Measurements from ENCODE around the gene PIH1D1. TPM values are rescaled to one million over a fixed set of nuclear protein-coding genes. Genes with fewer than 3 reads are reported as not detected.

The PIH1D1 gene
- 10 to 100 TPM; 62.9 to 74.1 TPM for total RNA-seq
- long read RNA-seq, transcript PIH1D1-201 (9 exons, 1,192 nt) = major isoform, 35 of 51 reads
- long read RNA-seq, partial matches to known transcripts = 2 of 51 reads
- long read RNA-seq, other reads (novel, unspliced or antisense) = 13 of 51 reads

DNA sequence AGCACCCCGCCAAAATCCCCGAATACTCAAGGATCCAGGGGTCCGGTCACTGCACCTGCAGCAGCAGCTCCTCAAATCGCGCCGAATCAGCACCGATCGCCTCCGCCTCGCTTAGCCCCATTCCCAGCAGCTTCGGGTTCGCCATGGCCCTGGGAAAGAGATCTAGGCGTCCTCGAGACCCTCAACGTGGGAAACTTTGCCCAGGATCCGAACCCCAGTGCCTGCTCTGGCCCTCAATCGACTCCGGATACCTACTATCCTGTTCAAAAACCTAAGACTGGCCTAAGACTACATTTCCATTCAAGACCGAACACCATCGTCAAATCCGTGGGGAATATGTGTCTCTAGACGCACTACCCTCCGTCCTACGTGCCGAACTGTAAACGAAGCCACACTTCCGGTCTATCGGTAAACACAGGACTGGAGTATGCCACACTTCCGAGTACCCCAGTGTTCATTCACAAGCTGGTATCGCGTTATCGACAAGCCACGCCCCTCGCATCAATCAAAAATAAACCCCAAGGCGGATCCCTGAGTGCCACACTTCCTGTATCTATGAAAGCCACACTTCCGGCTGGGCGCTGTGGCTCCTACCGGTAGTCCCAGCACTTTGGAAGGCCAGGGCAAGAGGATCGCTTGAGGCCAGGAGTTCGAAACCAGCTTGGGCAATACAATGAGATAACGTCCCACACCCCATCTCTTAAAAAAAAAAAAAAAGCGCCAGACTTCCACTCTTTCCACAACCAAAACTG, at the start of gene PIH1D1:
PIH1D1 (minus strand) TSS at position 385 of the 752 bp plus-strand sequence; CDS start at position 145, 240 bp downstream.
- ATAC-seq = peak; percentile 77
- peak; percentile 98 for DNase-seq
- intact Hi-C loops (cut with DNase I, micrococcal nuclease) = no loop called here

DNA sequence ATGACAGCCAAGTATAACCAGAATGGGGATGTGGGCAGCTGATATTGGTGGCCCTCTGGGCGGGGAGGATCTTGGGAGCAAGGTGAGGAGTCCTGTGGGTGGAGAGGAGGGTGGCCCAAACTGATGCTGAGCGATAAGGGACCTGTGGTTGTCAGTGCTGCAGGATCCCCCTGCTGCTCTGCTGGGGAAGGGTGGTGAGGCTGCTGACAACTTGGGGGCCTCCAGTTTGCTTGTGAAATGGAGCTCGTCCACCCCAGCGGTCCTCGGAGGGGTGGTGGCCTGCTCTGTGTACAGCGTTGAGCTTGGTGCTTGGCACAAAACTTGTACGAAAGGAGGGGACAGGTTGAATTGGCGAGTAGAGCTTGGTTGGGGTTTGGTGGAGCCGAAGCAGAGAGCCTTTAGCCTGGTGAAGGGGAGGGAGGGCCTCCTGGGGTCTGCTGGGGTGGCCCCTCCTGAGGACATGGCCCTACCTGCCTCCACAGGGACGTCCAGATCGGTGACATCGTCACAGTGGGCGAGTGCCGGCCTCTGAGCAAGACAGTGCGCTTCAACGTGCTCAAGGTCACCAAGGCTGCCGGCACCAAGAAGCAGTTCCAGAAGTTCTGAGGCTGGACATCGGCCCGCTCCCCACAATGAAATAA, 47.5 kb upstream of the PIH1D1 start:
- ATAC-seq (no peak), DNase-seq (no peak)
- intact Hi-C loops (cut with DNase I, micrococcal nuclease) = no loop called here

DNA sequence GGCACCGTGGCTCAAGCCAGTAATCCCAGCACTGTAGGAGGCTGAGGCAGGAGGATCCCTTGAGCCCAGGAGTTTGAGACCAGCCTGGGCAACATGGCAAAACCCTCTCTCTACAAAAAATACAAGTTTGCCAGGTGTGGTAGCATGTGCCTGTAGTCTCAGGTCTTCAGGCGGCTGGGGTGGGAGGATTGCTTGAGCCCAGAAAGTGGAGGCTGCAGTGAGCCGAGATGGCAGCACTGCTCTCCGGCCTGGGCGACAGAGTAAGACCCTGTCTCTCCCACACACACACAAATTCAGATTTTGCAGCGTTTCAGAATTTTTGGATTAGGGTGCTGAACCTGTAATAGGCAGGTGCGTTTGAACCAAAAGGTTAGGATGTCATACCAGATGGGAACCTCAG, 46.9 kb upstream of the PIH1D1 start:
- ATAC-seq (no peak), DNase-seq (no peak)
- intact Hi-C loops (cut with DNase I, micrococcal nuclease) = no loop called here

DNA sequence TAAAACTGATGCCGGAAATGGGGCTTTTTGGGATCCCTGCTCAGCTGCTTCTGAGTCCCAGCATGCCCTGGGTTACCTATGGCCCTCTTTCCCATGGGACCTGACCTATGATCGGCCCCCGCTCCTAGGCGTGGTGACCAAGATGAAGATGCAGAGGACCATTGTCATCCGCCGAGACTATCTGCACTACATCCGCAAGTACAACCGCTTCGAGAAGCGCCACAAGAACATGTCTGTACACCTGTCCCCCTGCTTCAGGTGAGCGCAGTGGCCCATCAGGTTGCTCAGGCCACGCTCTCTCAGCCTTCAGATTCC, 46.1 kb upstream of the PIH1D1 start:
- no peak for DNase-seq
- intact Hi-C loops (cut with DNase I, micrococcal nuclease) = no loop called here
- ATAC-seq = no peak

DNA sequence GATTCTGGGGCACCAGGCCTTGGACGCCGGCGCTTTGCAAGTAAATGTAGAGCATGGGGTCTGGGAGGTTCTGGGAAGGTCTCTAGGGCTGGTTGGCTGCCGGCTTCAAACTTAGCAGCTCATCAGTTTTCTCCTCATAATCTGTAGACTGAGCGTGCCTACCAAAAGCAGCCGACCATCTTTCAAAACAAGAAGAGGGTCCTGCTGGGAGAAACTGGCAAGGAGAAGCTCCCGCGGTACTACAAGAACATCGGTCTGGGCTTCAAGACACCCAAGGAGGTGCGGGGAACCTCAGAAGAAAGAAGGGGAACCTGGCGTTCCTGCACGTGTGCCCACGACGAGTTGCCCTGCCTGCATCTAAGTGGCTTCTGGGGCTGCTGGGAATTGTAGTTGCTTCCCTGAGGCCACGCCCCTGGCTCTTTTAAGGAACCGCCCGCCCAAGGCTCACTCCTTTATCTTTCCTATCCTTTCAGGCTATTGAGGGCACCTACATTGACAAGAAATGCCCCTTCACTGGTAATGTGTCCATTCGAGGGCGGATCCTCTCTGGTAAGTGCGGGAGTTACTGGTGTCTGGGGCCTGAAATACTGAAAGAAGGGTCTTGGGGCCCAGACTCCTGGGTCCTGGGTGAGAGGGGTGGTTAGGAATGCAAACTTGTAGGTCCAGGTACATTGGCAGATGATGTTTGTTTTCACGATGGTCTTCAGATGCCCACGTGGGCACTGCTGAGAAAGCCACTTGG, 45.6 kb upstream of the PIH1D1 start:
- intact Hi-C loops (cut with DNase I, micrococcal nuclease) = no loop called here
- DNase-seq = peak; percentile 83 to 87
- peak; percentile 34 for ATAC-seq

DNA sequence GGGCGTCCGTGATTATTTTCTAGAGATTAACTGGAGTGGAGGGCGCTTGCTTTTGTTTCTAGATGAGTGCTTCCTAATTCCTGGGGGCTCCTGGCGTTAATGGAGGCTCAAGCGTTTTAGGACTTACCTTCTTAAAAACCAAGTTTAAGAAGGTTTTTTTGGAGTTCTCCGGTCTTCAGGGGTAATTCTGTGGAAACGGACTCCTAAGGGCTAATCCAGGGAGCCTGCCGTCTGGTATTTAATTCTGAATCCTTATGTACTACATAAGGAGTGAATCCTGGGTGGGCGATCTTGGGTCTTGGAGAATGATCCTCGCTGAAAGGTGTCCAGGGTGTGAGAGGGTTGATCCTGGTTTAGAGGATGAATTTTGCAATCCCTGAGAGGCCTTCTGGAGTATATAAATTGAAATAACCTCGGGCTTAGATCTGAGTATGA, 45.0 kb upstream of the PIH1D1 start:
- DNase-seq (no peak), ATAC-seq (no peak)
- intact Hi-C loops (cut with DNase I, micrococcal nuclease) = no loop called here

DNA sequence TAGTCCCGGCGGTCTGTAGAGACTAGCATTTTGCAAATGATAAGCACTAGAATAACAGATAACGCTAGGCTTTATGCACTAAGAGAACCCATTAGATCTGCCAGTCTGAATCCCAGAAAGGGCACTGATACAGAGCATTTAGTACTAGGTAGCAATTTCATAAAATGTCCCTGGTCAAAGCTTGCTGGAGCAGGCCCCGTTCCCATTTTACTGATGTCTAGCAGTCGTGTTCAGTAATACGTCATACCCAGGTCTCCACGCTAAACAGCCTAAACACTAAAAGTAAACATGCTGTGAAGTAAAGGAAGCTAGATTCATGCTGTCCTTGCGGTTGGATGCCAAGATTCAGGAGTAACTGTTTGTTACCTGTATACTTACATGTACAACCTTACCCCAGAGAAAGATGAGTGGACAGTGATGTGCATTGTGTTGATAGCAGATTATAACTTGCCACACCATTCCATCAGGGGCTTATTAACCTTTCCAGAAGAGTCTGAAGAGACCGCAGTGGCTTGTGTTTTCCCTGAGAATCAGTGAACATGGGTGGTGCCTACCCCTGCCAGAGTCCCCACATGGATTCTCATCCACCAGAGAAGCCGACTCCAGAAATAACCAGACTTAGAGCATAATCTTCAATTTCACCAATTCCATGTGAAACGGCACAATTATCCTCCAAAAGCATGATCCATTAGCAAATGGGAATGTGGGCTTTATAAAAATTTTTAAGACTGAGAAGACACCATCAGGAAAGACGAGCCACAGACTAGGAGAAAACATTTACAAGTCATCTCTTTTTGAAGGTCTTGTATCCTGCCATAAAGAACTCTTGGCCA, 41.2 kb upstream of the PIH1D1 start:
- no peak for DNase-seq
- no peak for ATAC-seq
- intact Hi-C loops (cut with DNase I, micrococcal nuclease) = no loop called here

DNA sequence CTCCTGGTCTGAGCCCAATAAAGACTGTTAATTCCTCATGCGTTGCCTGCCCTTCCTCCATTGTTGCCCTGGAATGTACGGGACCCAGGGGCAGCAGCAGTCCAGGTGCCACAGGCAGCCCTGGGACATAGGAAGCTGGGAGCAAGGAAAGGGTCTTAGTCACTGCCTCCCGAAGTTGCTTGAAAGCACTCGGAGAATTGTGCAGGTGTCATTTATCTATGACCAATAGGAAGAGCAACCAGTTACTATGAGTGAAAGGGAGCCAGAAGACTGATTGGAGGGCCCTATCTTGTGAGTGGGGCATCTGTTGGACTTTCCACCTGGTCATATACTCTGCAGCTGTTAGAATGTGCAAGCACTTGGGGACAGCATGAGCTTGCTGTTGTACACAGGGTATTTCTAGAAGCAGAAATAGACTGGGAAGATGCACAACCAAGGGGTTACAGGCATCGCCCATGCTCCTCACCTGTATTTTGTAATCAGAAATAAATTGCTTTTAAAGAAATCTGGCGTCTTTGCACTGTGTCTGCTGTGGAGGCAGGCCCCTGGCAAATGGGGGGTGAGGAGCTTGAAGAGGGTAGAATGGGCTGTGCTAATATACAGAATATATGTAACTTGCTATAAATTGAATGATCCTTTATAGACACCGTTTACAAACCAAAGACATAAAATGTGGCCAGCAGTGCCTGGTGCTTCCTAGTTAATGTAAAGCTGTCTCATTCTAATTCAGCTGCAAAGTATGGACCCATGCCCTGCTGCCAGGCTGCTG, 40.4 kb upstream of the PIH1D1 start:
- no peak for DNase-seq
- intact Hi-C loops (cut with DNase I, micrococcal nuclease) = no loop called here
- ATAC-seq = no peak

DNA sequence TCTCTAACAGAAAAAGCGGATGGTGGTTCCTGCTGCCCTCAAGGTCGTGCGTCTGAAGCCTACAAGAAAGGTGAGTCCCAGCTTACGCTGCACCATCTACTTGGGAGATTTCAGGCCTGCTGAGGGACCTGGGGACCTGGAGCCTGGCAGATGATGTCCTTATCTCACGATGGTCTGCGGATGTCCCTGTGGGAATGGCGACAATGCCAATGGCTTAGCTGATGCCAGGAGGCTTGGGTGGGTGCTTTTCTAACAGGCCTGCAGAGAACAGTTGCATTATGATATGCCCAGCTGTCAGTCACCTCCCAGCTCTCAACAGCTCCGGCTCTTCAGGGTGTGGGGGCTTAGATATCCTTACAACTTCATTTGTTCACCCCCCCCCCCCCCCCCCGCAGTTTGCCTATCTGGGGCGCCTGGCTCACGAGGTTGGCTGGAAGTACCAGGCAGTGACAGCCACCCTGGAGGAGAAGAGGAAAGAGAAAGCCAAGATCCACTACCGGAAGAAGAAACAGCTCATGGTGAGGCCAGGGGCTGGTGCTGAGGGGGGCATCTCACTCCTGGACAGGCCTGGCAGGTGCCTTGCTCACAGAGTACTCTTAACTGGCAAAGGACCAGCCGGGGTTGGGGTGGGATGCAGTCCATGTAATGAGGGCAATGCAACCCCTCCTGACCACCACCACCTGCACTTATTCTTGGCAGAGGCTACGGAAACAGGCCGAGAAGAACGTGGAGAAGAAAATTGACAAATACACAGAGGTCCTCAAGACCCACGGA, 39.6 kb upstream of the PIH1D1 start:
- no peak for ATAC-seq
- peak in 1 of 2 donors; percentile 28 for DNase-seq
- intact Hi-C loops (cut with DNase I, micrococcal nuclease) = no loop called here

DNA sequence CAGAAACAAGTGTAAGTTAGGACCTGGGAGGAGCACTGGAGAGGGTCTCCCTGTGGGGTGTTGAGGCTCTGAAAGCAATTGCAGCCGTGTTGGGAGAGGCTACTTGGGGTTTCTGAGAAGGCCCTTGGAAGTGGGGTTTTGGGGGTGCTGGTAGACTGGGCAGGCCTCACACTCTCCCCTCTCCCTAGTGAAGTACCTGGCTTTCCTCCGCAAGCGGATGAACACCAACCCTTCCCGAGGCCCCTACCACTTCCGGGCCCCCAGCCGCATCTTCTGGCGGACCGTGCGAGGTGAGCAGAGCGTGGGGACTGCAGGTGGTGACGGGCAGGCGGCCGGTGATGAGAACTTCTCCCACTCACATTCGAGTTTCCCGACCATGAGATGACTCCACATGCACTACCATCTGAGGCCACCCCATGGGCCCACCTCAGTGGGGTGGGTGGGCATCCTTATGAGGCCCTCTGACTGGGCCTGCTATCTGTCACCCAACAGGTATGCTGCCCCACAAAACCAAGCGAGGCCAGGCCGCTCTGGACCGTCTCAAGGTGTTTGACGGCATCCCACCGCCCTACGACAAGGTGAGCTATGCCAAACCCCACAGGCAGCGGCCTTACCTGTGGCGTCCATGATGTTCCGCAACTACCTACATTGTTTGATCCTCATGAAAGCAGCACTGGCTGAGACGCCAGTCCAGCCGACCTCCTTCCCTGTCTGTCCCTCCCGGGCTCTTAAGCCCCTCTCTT, 38.8 kb upstream of the PIH1D1 start:
- DNase-seq (peak in 1 of 2 donors; percentile 29), ATAC-seq (no peak)
- intact Hi-C loops (cut with DNase I, micrococcal nuclease) = no loop called here

DNA sequence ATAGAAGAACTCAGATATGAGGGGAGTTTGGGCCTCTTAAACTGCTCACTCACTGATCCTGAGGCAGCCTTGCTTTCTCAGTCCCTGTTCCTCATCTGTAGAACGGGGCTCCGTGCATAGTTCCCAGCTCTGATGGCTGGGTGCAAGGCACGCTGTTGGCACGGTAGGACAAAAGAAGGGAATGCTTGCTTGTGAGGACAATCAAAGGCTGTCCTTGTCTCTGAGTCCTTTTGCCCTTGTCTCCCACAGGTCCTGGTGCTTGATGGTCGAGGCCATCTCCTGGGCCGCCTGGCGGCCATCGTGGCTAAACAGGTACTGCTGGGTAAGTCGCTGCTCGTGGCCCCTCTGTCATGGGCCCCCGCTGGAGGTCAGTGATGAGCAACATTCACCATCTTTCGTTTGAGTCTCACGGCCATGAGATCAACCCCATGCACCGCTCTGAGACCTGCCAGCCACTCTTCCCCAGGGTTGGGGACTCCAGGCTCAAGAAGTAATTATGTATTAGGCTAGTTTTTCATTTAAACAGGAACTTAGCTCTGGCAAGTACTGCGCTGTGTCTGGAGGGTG, 38.1 kb upstream of the PIH1D1 start:
- intact Hi-C loops (cut with DNase I, micrococcal nuclease) = no loop called here
- no peak for DNase-seq
- no peak for ATAC-seq

DNA sequence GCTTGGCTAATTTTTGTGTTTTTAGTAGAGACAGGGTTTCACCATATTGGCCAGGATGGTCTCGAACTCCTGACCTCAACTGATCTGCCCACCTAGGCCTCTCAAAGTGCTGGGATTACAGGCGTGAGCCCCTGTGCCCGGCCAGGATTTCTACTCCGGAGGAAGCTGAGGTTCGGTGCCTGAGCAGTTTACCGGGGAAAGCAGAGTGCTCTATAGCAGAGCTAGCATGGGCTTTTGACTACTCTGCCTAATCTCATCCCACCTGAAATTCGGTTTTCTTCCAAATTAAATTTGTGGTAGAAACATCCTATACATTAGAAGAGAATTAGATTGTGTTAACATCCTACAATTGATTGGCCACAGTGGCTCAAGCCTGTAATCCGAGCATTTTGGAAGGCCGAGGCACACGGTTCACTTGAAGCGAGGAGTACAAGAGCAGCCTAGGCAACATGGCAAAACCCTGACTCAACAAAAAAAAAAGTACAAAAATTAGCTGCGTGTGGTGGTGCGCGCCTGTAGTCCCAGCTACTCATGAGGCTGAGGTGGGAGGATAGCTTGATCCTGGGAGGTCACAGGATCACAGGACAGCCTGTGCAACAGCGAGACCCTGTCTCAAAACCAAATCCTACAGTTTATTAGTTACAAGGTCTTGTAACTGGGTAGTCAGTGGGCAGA, 37.4 kb upstream of the PIH1D1 start:
- ATAC-seq (no peak), DNase-seq (no peak)
- intact Hi-C loops (cut with DNase I, micrococcal nuclease) = no loop called here

DNA sequence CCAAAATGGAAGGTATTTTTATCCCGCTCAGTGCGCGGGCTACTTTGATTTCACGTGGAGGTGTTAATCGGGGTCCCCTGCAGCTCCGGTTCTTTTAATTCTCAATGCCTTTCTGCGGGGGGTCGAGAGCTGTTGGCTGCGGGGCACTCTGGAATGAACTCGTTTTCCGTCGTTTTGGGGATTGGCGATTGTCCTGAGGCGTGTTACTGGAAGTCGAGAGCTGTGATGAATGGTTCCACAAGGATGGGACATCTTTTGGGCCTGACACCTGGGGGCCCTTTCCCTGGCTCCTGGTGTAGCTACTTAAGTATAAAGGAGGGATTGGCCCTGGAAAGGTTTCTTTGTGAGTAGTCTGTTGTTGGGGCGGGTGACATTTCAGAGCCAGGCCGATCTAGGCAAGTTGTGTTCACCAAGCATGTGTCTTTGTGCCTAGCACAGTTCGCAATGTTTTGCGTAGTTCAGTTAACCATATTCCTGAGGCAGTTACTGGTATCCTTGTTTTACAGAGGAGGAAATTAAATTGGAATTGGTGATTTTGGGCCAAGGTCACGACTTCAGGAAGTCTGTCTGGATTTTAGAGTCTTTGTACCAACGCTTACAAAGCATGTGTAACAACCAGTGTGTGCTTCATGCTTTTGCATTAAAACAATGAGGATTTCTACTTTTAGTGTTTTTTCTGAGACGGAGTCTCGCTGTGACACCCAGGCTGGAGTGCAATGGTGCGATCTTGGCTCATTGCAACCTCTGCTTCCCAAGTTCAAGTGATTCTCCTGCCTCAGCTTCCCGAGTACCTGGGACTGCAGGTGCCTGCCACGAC, 36.6 kb upstream of the PIH1D1 start:
- ATAC-seq (peak; percentile 5), DNase-seq (peak in 1 of 2 donors; percentile 22)
- intact Hi-C loops (cut with DNase I, micrococcal nuclease) = no loop called here

DNA sequence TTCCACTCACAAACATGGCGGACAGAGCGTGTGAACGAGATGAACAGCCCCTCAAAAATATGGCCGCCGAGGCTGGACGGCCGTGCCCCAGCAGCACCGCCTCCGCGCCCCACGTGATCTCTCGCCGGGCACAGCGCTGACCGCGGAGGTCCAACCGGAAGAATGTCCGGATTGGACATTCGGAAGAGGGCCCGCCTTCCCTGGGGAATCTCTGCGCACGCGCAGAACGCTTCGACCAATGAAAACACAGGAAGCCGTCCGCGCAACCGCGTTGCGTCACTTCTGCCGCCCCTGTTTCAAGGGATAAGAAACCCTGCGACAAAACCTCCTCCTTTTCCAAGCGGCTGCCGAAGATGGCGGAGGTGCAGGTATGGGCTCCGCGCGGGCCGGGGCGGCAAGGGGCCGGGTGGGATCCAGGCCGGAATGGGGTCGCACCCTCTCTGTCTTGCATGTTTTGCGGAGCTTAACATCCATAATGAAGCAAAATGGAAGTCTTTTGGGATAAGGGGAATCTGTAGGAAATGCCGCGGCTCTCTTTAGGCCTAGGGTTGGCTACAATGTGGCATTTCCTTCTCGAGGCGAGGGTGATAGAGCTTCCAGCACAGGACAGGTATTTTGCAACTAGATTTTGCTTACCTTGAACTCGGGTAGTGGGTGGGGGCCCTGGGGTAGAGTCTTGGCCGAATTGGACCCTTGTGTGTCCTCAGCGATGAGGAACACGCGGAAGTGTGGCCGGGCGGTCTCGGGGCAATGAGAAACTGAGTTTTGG, 35.8 kb upstream of the PIH1D1 start, which contains the start of gene RPL13A:
RPL13A (plus strand) TSS at position 332 of the 769 bp plus-strand sequence; CDS start at position 354, 22 bp downstream.
- DNase-seq (peak; percentile 100), ATAC-seq (peak; percentile 89)
- intact Hi-C loops (cut with DNase I, micrococcal nuclease) = no loop called here

All from left colon (tissue), 2 donors.